ENCODE measurements around the gene FAM13A. TPM values are rescaled to one million over a fixed set of nuclear protein-coding genes. Genes with fewer than 3 reads are reported as not detected.

FAM13A gene
- total and polyA plus RNA-seq, 2 of the 13 experiments (the other 11 are each of a cell fraction or from before 2014, with no cell fraction given), result 1.2 to 36.2 TPM

DNA sequence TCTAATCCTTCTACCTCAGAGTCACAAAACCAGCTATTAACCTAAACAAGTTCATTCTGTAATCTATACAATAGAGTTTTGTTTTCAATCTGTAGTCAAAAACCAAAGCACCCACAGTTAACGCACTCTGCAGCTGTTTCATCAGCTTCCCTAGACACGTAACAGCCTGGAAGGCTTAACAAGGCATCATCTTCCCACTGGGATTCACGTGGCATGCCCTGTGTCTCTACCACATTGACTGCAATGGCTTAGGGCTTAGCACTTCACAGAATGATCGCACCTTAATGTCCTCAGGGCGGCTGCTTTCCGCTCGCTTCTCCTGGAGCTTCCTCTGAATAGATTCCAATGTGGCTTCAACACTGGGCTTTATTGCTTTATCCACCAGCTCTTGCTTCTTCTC, 309.6 kb downstream of the FAM13A start:
- no peak overlapping the region for H3K9ac ChIP-seq (ENCODE audit: insufficient read depth, low read depth, low read length)
- no peak for TF ChIP-seq SP2 (CRISPR knock-in tag; IDR thresholded peaks at IDR 0.05)
- no peak for TF ChIP-seq PTBP1 (IDR thresholded peaks at IDR 0.05; ENCODE audit: low read depth, low read length, poor library complexity, severe bottlenecking)
- TF ChIP-seq SRSF1 (optimal IDR thresholded peaks at IDR 0.05; ENCODE audit: low read depth, low read length), result no peak
- no peak for TF ChIP-seq ISL2 (CRISPR knock-in tag; IDR thresholded peaks at IDR 0.05)
- TF ChIP-seq CENPX (CRISPR knock-in tag; IDR thresholded peaks at IDR 0.05), result no peak
- TF ChIP-seq ZBTB21 (CRISPR knock-in tag; IDR thresholded peaks at IDR 0.05), result no peak
- no peak for TF ChIP-seq ZNF776 (CRISPR knock-in tag; IDR thresholded peaks at IDR 0.05)
- TF ChIP-seq FOXJ3 (CRISPR knock-in tag; IDR thresholded peaks at IDR 0.05; ENCODE audit: borderline replicate concordance), result no peak
- no peak for TF ChIP-seq ZNF780A (CRISPR knock-in tag; IDR thresholded peaks at IDR 0.05)
- no peak for TF ChIP-seq NCOA1 (CRISPR knock-in tag; IDR thresholded peaks at IDR 0.05)
- no peaks in the 10 kb centered on the region for H3K9me3 ChIP-seq (ENCODE audit: low read length)
- H3K79me2 ChIP-seq (ENCODE audit: insufficient read depth, low read length), result no peaks in the 10 kb centered on the region
- no peaks in the 10 kb centered on the region; a peak in 1 of 5 replicates for H3K27me3 ChIP-seq (ENCODE audit: control insufficient read depth in 1 of 2, insufficient read depth in 2 of 2, low read length in 2 of 2)
- H4K20me1 ChIP-seq (ENCODE audit: insufficient read depth, low read length), result no peaks in the 10 kb centered on the region
- no TSS peak for BruUV-seq (replicated peaks)
- ChIA-PET POLR2A (no interaction called here), CTCF (ENCODE audit: low intra/inter-chr PET ratio, low total read pairs) (no interaction called here)
- no peak overlapping the region for H3K27ac ChIP-seq (ENCODE audit: extremely low read length, insufficient read depth, low read length)
- WGBS (ENCODE audit: low lambda C conversion rate), result 99% methylated on average over 7 of the region's 7 CpGs
- no peak for DNase-seq (ENCODE audit: low spot score)
- intact Hi-C loops (cut with micrococcal nuclease; ENCODE audit: unreplicated experiment), result no loop called here
- H2AFZ ChIP-seq (ENCODE audit: low read length), result no peak overlapping the region
- ATAC-seq, result no peak
- FAIRE-seq, result no peak
- H3K36me3 ChIP-seq (replicated peaks in 1 of 2; ENCODE audit: control insufficient read depth in 1 of 2, insufficient read depth in 2 of 2, low read length in 2 of 2), result peaks cover 17 to 68% of the 10 kb centered on the region in 2 experiments
- in situ Hi-C loops (cut with HindIII; ENCODE audit: extremely low pct_ligation_motif_present, low pct_unique_long_range_greater_than_20kb), result no loop called here
- H3K4me1 ChIP-seq (ENCODE audit: insufficient read depth, low read length), result peaks cover 6% of the 10 kb centered on the region
- H3K4me3 ChIP-seq (replicated peaks in 1 of 3; ENCODE audit: insufficient read depth in 1 of 3, low read depth in 2 of 3, low read length in 3 of 3), result no peak overlapping the region
- H3K4me2 ChIP-seq (ENCODE audit: low read depth, low read length), result no peak overlapping the region

DNA sequence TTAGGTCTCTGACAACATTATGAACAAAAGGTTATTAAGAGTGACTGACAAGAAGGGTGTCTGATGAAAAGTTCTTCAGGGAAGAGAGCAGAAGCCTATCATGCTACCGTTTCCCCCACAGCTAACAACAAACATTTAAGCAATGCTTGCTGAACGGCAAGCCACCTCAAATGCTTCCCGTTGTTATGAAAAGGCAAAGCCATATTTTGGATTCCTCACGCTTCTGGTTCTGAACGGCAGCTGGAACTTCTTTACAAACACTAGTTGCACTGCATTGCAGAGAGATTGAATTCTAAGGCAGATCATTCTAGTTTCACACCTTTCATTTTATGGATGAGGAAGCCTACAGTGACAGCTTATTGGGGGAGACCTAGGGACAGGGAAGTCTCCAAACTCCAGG, 310.8 kb downstream of the FAM13A start:
- H3K9me3 ChIP-seq (ENCODE audit: low read length), result no peaks in the 10 kb centered on the region
- H3K27me3 ChIP-seq (ENCODE audit: control insufficient read depth in 1 of 2, insufficient read depth in 2 of 2, low read length in 2 of 2), result no peaks in the 10 kb centered on the region; a peak in 1 of 5 replicates
- FAIRE-seq, result no peak
- H3K27ac ChIP-seq (ENCODE audit: extremely low read length, insufficient read depth, low read length), result no peak overlapping the region
- H4K20me1 ChIP-seq (ENCODE audit: insufficient read depth, low read length), result no peaks in the 10 kb centered on the region
- H3K9ac ChIP-seq (ENCODE audit: insufficient read depth, low read depth, low read length), result no peak overlapping the region
- H3K4me2 ChIP-seq (ENCODE audit: low read depth, low read length), result no peak overlapping the region
- in situ Hi-C loops (cut with HindIII; ENCODE audit: extremely low pct_ligation_motif_present, low pct_unique_long_range_greater_than_20kb) (no loop called here), intact Hi-C loops (cut with micrococcal nuclease; ENCODE audit: unreplicated experiment) (no loop called here)
- ChIA-PET CTCF (ENCODE audit: low intra/inter-chr PET ratio, low total read pairs) (no interaction called here), POLR2A (no interaction called here)
- 75% methylated on average over 5 of the region's 5 CpGs for WGBS (ENCODE audit: low lambda C conversion rate)
- no peak overlapping the region for H2AFZ ChIP-seq (ENCODE audit: low read length)
- peaks cover 15 to 71% of the 10 kb centered on the region in 2 experiments for H3K36me3 ChIP-seq (replicated peaks in 1 of 2; ENCODE audit: control insufficient read depth in 1 of 2, insufficient read depth in 2 of 2, low read length in 2 of 2)
- H3K79me2 ChIP-seq (ENCODE audit: insufficient read depth, low read length), result no peaks in the 10 kb centered on the region
- BruUV-seq (replicated peaks), result no TSS peak
- TF ChIP-seq SCMH1 (CRISPR knock-in tag; IDR thresholded peaks at IDR 0.05; ENCODE audit: borderline replicate concordance) (no peak), ZNF782 (CRISPR knock-in tag; IDR thresholded peaks at IDR 0.05; ENCODE audit: borderline replicate concordance) (no peak), ZSCAN31 (CRISPR knock-in tag; IDR thresholded peaks at IDR 0.05; ENCODE audit: low read depth) (no peak), MLLT10 (CRISPR knock-in tag; IDR thresholded peaks at IDR 0.05) (no peak), KDM5B (CRISPR knock-in tag; IDR thresholded peaks at IDR 0.05; ENCODE audit: borderline replicate concordance) (no peak), REXO4 (CRISPR knock-in tag; IDR thresholded peaks at IDR 0.05; ENCODE audit: borderline replicate concordance) (no peak), SMARCC2 (IDR thresholded peaks at IDR 0.05) (no peak), GPN1 (CRISPR knock-in tag; IDR thresholded peaks at IDR 0.05; ENCODE audit: borderline replicate concordance) (no peak), ZKSCAN5 (CRISPR knock-in tag; IDR thresholded peaks at IDR 0.05) (no peak)
- TF ChIP-seq, protein P1, sequence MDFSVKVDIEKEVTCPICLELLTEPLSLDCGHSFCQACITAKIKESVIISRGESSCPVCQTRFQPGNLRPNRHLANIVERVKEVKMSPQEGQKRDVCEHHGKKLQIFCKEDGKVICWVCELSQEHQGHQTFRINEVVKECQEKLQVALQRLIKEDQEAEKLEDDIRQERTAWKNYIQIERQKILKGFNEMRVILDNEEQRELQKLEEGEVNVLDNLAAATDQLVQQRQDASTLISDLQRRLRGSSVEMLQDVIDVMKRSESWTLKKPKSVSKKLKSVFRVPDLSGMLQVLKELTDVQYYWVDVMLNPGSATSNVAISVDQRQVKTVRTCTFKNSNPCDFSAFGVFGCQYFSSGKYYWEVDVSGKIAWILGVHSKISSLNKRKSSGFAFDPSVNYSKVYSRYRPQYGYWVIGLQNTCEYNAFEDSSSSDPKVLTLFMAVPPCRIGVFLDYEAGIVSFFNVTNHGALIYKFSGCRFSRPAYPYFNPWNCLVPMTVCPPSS (IDR thresholded peaks at IDR 0.05), result no peak
- H3K4me3 ChIP-seq (replicated peaks in 1 of 3; ENCODE audit: insufficient read depth in 1 of 3, low read depth in 2 of 3, low read length in 3 of 3), result no peak overlapping the region
- no peaks in the 10 kb centered on the region for H3K4me1 ChIP-seq (ENCODE audit: insufficient read depth, low read length)
- no peak for ATAC-seq
- DNase-seq (ENCODE audit: low spot score), result no peak
